IPS-18c (cell line): ENCODE data around the gene SUN1.
"Not testable (repeated sequence)": the region's sequence is repeated elsewhere in the genome, so short reads cannot be mapped to it uniquely, and the experiment has no call there.

Experiments used
- H3K4me3 ChIP-seq: 2 replicates; pipeline ENCODE4 v1.7.0; 2013; ENCODE audit warnings: low read depth, mild to moderate bottlenecking, low read length, moderate library complexity; ENCODE audit not compliant: insufficient read depth
- H3K9me3 ChIP-seq: one replicate; pipeline ENCODE4 v1.6.1; 2013; ENCODE audit warnings: mild to moderate bottlenecking, low read length, moderate library complexity; ENCODE audit not compliant: control insufficient read depth, insufficient read depth

SUN1 gene, protein sequence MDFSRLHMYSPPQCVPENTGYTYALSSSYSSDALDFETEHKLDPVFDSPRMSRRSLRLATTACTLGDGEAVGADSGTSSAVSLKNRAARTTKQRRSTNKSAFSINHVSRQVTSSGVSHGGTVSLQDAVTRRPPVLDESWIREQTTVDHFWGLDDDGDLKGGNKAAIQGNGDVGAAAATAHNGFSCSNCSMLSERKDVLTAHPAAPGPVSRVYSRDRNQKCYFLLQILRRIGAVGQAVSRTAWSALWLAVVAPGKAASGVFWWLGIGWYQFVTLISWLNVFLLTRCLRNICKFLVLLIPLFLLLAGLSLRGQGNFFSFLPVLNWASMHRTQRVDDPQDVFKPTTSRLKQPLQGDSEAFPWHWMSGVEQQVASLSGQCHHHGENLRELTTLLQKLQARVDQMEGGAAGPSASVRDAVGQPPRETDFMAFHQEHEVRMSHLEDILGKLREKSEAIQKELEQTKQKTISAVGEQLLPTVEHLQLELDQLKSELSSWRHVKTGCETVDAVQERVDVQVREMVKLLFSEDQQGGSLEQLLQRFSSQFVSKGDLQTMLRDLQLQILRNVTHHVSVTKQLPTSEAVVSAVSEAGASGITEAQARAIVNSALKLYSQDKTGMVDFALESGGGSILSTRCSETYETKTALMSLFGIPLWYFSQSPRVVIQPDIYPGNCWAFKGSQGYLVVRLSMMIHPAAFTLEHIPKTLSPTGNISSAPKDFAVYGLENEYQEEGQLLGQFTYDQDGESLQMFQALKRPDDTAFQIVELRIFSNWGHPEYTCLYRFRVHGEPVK

GRCh38 chr7:832167-832967, at the start of gene SUN1:
Gene SUN1, plus strand, starts transcription at chr7:832476. Its CDS starts 49 bp downstream, at chr7:832525.
- H3K9me3 ChIP-seq, result no peaks in the 10 kb centered on the region
- no peak within 1 kb of the TSS for H3K4me3 ChIP-seq

- Histone ChIP-seq H3K9me3 (no peaks in the 10 kb centered on the region), H3K4me3 (no peak overlapping the region)
Observed at GRCh38 chr7:782718-783449, 49.4 kb upstream of the SUN1 start.

GRCh38 chr7:783556-784490, 48.5 kb upstream of the SUN1 start:
- no peak overlapping the region for H3K4me3 ChIP-seq
- H3K9me3 ChIP-seq, result no peaks in the 10 kb centered on the region

GRCh38 chr7:784971-785370, 47.3 kb upstream of the SUN1 start:
- H3K9me3 ChIP-seq, result no peaks in the 10 kb centered on the region
- H3K4me3 ChIP-seq, result no peak overlapping the region

DNA sequence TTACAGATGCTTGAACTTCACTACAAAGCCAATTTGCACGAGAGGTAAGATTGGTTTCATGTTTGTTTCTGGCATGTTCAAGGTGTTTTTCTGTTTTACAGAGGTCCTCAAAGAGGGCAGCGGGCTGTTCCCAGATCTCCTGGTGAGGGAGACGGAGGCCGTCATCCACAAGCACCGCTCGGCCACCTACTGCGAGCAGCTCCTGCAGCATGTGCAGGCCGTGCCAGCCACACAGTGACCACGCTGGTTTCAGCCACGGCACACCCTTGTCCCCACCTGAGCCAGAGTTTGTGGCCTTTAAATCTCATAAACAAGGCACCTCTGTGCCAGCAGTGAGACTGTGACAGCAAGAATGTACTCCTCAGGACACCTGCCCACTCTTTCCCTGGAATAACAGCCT, 46.9 kb upstream of the SUN1 start:
- H3K9me3 ChIP-seq, result no peaks in the 10 kb centered on the region

DNA sequence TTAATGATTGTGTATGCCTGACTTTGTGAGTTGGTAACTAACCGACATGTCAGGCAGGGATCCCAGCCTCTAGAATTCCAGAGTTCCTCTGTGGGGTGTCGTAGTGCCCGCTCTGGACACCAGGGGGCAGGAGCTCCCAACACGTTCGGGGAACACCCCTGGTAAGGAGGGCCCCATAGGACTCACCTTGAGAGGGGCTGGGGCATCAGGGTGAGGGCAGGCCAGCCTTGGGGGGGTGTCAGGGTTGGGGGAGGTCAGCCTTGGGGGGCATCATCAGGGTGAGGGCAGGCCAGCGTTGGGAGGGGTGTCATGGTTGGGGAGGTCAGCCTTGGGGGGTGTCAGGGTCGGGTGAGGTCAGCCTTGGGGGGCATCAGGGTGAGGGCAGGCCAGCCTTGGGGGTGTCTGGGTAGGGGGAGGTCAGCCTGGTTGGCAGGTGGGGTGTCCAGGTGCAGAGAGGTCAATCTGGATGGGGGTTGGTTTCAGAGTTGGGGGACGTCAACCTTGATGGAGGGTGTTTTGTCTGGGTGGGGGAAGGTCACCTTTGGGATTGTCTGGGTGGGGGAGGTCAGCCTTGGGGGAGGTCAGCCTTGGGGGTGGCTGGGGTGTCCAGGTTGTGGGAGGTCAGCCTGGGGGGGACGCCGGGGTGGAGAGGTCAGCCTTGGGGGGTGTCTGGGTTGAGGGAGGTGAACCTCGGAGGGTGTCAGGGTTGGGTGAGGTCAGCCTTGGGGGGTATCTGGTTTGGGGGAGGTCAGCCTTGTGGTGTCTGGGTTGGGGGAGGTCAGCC, 45.6 kb upstream of the SUN1 start:
- Histone ChIP-seq H3K4me3 (no peak overlapping the region), H3K9me3 (no peaks in the 10 kb centered on the region)

More for the DNA sequence above, 46.9 kb upstream of the SUN1 start:
- H3K4me3 ChIP-seq, result no peak overlapping the region

DNA sequence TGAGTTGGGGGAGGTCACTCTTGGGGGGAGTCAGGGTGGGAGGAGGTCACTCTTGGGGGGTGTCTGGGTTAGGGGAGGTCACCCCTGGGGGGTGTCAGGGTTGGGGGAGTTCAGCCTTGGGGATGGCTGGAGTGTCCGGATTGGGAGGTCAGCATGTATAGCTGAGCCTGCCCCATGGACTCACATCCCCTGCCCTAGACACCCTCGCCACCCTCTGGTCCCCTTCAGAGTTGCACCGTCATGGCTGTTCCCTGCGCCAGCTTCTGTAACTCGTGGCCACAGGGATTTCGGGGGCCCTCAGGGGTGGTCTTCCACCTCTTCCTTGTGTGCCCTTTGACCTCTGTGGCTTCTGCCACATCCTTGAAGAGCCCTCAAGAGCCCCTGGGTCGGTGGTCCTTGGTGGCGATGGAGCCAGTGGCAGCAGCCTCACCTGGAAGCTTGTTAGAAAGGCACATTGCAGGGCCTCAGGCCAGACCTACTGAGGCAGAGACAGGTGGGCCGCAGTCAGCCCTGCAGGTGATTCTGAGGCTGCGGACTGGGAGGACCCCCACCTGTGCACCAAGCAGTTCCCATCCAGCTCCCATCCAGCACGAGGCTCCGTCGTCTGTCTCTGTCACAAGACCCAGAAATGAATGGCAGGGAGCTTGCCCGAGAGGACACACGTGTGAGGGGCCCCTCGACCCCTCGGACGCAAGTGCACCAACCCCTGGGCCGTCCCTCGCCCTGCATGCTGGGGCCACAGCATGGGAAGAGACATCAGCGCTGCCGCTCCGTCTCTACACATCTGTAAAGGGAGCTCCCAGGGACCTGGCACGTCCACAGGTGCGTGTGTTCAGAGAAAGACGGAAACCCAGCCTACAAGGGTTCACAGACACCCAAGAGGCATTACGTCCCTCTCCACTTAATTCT, 44.7 kb upstream of the SUN1 start:
- Histone ChIP-seq H3K9me3 (peaks cover 2% of the 10 kb centered on the region), H3K4me3 (no peak overlapping the region)

- Histone ChIP-seq H3K9me3 (peaks cover 2% of the 10 kb centered on the region), H3K4me3 (no peak overlapping the region)
Observed at GRCh38 chr7:791519-791918, 40.8 kb upstream of the SUN1 start.

GRCh38 chr7:794207-794606, 38.1 kb upstream of the SUN1 start:
- Histone ChIP-seq H3K4me3 (no peak overlapping the region), H3K9me3 (peaks cover 2% of the 10 kb centered on the region)

DNA sequence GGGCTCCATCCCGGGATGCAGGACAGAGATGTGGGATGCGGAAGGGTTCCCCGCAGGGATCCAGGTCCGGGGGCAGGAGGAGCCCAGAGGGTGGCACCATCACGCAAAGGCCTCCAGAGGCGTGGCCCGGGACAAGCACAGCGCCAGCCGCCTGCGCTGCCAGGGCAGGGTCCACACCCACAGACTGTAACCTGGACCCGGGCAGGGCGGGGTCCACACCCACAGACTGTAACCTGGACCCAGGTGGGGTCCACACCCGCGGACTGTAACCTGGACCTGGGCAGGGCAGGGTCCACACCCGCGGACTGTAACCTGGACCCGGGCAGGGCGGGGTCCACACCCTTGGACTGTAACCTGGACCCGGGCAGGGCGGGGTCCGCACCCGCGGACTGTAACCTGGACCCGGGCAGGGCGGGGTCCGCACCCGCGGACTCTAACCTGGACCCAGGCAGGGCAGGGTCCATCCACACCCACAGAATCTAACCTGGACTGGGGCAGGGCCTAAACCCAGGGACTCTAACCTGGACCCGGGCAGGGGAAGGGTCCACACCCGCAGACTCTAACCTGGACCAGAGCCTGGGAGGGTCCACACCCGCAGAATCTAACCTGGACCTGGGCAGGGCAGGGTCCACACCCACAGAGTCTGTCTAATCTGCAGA, 37.5 kb upstream of the SUN1 start:
- no peak overlapping the region for H3K4me3 ChIP-seq
- H3K9me3 ChIP-seq, result peaks cover 2% of the 10 kb centered on the region

DNA sequence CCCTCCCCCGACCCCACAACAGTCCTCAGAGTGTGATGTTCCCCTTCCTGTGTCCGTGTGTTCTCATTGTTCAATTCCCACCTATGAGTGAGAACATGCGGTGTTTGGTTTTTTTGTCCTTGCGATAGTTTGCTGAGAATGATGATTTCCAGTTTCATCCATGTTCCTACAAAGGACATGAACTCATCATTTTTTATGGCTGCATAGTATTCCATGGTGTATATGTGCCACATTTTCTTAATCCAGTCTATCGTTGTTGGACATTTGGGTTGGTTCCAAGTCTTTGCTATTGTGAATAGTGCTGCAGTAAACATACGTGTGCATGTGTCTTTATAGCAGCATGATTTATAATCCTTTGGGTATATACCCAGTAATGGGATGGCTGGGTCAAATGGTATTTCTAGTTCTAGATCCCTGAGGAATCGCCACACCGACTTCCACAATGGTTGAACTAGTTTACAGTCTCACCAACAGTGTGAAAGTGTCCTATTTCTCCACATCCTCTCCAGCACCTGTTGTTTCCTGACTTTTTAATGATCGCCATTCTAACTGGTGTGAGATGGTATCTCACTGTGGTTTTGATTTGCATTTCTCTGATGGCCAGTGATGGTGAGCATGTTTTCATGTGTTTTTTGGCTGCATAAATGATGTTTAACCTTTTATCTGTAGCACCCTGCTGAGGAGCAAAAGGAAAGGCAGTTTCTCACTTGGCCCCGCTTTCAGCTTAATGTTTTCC, 35.7 kb upstream of the SUN1 start:
- not testable (repeated sequence) for H3K9me3 ChIP-seq, H3K4me3 ChIP-seq

DNA sequence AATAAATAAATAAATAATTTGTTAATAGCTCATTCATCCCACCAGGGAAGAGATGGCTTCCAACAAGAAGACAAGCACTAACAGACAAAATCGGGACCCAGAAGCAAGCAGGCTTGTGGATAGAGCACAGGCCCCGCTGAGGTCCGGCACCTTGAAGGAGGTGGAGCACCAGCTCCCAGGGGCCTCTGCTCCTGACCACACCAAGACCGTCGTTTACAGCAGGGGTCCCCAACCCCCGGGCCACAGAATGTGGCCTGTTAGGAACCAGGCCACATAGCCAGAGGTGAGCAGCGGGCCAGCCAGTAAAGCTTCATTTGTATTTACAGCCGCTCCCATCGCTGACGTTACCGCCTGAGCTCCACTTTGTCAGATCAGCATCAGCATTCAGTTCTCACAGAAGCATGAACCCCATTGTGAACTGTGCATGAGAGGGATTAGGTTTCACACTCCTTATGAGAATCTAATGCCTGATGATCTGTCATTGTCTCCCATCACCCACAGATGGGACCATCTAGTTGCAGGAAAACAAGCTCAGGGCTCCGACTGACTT, 33.3 kb upstream of the SUN1 start:
- H3K4me3 ChIP-seq, result no peak overlapping the region

DNA sequence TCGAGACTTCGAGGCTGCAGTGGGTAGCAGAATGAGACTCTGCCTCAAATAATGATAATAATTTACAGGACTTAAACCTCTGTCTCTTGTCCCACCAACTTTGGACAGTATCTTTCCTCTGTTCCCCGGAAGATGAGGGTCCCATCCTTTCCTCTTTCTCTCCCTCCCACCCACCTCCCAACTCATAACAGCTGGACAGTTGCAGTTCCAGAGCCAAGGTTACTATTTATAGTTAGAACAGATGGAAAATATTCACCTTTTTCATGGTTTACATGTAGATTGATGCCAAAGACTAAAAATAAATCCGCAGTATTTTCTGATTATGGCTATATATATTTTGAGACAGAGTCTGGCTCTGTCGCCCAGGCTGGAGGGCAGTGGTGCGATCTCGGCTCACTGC, 31.6 kb upstream of the SUN1 start:
- Histone ChIP-seq H3K4me3 (no peak overlapping the region), H3K9me3 (peaks cover 2% of the 10 kb centered on the region)

More for the DNA sequence above, 33.3 kb upstream of the SUN1 start:
- peaks cover 2% of the 10 kb centered on the region for H3K9me3 ChIP-seq
